ENCODE data around the gene TGFBRAP1.

Gene TGFBRAP1, protein sequence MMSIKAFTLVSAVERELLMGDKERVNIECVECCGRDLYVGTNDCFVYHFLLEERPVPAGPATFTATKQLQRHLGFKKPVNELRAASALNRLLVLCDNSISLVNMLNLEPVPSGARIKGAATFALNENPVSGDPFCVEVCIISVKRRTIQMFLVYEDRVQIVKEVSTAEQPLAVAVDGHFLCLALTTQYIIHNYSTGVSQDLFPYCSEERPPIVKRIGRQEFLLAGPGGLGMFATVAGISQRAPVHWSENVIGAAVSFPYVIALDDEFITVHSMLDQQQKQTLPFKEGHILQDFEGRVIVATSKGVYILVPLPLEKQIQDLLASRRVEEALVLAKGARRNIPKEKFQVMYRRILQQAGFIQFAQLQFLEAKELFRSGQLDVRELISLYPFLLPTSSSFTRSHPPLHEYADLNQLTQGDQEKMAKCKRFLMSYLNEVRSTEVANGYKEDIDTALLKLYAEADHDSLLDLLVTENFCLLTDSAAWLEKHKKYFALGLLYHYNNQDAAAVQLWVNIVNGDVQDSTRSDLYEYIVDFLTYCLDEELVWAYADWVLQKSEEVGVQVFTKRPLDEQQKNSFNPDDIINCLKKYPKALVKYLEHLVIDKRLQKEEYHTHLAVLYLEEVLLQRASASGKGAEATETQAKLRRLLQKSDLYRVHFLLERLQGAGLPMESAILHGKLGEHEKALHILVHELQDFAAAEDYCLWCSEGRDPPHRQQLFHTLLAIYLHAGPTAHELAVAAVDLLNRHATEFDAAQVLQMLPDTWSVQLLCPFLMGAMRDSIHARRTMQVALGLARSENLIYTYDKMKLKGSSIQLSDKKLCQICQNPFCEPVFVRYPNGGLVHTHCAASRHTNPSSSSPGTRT

DNA sequence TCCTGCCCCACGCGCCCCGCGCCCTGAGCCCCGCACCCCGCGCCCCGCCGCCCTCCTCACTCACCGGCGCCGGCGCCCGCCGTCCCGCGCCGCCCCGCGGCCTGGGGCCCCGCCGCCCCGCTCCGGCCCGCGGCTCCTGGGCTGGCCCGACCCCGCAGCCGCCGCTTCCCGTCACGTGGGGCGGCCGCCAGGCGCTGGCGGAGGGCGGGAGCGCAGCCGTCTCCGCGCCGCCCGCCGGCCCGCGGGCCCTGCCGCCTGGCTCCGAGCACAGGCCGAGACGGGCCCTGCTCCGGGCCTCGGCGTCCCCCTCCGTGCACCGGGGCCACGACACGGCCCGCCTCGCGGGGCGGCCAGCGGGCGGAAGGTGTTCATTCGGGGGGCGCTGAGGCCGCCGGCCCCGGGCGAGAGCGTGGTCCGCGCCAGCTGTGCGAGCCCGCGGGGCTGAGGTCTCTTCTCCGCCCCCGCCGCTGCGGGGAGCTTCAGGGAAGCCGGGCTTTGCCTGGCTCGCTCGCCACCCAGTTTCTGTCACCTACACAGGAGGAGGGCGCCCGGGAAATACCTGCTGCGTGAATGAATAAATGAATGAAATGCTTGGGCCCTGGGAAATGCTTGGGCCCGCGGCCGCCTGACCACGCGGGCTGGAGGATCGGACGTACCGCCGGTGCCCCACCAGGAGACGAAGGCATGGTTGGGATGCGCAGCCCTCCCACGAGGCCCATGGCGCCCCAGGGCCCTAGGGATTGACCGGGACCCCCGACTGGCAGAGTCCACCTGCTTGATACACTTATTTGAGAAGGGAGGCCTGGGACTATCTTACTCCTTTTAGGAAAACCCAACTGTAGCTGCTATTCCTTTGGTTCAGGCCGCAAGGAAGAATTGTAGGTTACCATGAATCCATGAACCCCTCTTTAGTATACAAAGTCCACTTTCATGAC is at the start of gene TGFBRAP1:
TGFBRAP1 (minus strand) TSS at position 175 of the 935 bp plus-strand sequence. CDS start 21,434 bp downstream, outside the sequence.
- DNase-seq = peak; percentile 81

DNA sequence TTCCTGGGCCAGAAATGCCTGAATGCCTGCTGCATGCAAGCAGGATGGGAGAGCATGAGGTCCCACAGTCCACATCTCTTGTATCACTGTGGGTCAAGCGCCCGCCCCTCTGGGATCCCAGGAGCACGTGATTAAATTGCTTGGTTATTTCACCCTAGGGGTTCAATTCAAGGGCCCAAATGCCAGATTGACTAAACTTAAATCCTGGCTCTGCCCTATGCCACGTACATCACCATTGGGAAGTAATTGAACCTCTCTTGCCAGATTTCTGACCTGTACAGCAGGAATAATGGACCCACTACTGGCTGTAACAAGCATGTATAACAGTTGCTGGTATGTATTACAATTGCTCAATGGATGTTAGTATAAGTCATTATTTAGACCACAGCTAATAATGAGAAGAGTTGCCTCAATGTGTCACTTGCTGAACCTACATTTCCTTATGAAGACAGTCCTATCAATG is 49.4 kb upstream of the TGFBRAP1 start:
- DNase-seq = no peak

DNA sequence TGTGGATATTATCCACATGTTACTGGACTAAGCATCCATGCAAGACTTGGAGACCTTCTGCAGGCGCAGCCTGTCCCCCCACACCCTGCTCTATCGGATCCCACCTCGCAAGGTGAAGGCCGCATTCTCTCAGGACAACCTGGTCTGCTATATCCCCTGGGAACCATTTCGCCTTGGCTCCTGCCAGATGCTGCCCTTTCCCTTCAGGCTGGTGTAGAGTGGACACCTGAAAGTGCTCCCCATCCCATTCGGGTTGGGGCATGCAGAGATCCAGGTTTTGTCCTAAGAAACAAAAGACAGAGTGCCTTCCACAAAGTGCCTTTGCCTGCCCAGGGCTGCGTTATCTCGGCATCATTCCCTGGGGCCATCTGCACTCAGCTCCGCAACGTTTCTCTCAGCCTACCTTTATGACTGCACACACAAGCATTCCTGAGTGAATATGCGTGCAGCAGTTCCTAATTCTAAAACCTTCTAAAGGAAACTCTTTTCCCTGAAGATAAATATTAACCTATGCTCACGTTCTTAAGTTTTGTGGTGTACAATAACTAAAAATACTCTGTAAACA is 48.8 kb upstream of the TGFBRAP1 start:
- no peak for DNase-seq

DNA sequence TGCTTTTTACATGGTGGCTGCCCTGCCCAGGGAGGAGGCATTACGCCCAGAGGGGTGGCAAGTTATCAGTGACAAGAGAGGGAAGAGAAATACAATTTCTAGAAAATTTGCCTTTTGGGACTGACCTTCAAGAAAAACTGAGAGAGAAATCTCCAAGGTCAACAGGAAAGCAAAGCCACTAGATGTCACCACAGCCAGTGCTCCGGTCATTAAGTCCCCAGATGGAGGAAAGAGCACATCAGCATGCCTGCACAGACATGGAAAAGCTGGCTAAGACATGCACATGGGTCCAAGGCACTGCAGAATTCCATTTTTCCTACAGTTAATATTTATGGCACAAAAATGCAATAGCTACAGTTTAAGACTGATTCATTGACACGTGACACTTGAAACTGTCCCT is 48.3 kb upstream of the TGFBRAP1 start:
- no peak for DNase-seq

DNA sequence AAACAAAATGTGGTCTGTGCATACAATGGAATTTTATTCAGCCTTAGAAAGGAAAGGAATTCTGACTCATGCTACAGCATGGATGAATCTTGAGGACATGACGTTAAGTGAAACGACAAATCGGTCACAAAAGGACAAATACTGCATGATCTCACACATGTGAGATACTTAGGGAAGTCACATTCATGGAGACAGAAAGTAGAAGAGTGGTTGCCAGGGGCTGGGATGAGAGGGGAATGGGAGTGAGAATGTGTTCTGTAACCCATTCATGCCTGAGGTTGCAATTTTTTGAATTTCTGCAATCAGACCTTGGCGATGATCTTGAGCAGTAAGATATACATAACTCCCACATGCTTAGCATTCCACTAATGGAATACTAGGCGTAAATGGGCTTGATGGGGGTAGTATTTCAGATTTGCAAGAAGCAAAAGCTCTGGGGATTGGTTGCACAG is 47.3 kb upstream of the TGFBRAP1 start:
- no peak for DNase-seq

DNA sequence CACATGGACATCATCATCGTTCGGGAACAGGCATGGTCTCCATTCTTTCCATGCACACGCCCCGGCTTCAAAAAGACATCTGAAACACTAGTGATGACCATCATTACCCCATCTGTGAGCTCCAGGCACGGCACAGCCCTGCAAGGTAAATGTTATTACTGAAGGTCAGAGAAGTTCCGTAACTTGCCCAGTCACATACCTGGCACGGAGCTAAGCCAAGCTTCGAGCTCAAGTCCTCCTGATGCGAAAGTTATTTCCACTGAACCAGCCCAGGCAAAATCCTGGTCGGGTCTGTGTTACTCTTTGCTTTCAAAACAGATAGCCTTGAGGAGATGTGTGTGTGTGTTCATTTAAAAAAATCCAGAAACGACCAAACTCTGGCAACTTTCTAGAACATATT is 46.5 kb upstream of the TGFBRAP1 start:
- no peak for DNase-seq

DNA sequence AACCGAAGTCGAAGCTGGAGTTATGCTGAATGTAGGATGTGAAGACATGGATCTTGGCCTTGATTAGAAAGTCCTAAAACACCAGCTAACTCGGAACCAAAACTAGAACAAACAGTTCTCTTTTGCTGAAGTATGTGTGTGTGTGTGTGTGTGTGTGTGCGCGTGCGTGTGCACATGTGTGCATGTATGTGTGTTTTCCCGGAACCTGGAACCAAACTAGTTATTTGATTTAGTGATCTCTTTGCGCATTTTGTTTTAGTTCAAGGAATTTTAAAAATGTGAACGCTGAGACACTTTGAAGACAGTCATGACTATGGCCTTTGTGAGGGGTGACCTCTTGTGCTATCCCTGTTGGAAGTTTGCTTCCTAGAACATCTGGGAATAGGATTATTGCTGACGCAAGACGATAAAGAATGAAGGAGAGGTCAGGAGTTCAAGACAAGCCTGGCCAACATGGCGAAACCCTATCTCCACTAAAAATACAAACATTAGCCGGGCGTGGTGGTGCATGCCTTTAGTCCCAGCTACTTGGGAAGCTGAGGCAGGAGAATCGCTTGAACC is 45.5 kb upstream of the TGFBRAP1 start:
- DNase-seq = no peak

DNA sequence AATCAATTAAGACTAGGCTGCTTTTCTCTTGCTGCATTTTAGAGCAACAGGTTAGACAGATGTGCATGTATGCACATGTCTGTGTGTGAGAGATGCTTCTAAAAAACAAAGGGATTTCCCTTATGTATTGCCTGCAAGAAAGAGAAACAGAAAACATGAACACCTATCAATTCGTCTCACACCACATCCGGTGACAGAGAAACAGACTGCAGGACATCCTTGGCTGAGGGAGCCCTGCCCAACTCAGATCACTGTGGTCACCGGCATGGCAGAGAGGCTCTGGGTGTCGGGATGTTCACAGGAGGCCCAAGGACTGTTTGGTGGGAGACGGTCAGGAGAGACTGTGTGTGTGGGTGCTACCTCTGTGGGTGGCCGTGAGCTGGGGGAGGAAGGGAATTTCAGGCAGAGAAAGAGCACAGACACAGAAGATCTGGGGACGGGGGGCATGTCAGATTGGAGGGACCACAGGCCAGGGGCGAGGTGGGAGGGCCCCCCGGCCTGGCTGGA is 44.4 kb upstream of the TGFBRAP1 start:
- no peak for DNase-seq

DNA sequence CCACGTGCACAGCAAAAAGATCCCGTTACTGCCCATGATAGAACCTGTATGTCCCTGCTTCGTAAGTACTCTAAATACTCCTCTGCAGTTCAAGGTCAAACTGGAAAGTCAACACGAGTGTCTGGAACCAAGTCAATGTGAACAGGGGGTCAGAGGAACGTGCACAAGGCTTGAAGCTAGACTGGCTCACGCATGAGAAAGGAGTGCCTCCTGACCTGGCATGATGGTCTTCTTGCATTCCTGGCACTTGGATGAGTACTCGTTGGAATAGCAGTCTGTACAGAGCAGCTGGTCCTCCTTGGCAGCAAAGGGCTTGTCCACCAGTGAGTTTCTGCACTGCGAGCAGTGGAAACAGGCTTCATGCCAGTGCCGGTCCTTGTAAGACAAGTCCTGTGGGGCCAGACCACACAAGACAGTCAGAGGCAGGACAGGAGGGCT is 43.8 kb upstream of the TGFBRAP1 start:
- no peak for DNase-seq

DNA sequence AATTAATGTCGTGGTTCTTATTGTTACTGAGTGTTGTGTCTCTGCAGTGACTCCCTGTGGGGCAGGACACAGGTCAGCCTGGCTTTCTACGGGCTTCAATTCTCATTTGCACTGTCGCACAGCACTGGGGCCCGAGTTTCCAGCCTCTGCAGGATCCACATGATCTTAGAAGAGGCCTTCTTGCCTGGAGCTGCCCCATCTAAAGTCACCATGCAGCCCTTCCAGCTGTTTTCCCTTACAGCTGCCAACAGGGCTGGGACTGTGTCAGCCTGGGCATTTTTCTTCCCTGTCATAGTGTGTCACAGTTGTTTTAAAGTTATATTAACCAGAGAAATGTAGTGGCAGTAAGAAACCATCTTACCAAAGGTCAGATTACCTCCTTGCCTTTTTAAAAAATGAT is 42.3 kb upstream of the TGFBRAP1 start:
- DNase-seq = no peak

DNA sequence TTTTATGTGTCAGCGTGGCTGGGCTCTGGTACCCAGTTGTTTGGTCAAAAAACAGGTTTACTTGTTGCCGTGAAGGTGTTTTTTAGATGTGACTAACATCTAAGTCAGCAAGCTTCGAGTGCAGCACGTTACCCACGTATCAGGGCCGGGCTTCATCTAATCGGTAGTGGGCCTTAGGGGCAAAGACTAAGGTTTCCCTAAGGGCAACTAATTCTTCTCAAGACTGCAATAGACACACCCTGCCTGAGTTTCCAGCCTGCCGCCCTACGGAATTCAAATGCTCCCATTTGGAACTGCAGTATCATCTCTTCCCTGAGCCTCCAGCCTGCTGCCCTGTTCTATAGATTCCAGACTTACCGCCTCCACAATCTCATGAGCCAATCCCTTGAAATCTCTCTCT is 41.6 kb upstream of the TGFBRAP1 start:
- DNase-seq = no peak

DNA sequence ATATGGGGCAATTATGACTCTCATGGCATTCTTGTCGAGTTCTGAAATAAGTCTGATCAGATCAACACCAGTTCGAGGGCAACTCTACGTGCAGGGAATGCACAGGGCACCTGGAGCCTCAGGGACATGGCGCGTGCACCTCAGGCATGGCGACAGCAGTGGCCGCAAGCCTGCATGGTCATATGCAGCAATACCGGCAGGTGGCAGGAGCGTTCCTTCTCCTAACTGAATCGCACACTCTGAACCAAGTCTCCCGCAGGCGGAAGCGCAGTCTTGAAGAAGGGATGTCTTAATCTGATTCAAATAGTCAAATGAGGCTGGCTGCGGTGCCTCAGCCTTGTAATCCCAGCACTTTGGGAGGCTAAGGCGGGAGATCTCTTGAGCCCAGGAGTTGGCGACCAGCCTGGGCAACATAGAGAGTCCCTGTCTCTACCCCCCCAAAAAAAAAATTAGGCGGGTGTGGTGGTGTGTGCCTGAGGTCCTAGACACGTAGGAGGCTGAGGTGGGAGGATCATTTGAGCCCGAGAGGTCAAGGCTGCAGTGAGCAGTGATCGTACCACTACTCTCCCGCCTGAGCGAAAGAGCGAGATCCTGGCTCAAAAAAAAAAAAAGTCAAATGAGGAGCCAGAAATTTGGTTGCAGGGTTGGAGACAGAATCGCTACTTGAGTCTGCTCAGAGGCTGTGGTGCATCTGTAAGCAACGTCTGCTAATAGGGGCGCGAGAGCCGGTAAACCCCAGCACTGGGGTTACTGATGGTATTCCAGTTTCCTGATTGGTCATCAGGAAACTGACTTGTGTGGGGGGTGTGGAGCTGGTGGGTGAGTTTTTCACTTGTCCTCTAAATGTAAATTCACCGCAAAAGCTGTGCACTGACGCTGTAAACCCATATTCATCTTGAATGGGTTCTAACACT is 40.5 kb upstream of the TGFBRAP1 start:
- DNase-seq = peak; percentile 95

DNA sequence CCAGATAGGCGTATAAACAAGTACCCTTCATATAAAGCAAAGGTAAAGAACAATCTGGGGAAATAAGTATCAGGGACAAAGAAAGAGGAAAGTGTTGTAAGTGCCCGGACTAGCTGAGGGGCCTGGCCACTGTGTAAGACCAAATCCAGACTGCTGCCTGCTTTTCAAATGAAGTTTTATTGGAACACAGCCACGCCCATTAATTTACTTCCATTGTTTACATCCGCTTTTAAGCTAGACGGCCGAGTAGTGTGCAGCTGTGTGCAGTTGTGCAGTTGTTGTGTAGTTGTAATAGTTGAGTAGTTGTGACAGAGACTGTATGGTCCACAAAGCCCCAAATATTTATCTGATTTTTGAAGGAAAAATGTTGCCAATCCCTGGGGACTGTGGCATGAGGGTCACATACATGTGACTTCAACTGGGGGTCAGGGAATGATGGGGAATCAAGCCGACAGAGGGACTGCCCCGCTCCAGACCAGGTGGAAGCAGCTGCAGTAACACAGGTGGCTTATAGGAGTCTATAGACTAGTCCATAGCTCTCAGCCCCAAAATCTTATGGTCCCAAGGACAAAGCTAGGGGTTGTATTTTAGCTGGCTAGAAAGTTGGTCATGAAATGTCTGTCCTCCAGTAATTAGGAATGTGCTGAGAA is 39.3 kb upstream of the TGFBRAP1 start:
- DNase-seq = no peak

DNA sequence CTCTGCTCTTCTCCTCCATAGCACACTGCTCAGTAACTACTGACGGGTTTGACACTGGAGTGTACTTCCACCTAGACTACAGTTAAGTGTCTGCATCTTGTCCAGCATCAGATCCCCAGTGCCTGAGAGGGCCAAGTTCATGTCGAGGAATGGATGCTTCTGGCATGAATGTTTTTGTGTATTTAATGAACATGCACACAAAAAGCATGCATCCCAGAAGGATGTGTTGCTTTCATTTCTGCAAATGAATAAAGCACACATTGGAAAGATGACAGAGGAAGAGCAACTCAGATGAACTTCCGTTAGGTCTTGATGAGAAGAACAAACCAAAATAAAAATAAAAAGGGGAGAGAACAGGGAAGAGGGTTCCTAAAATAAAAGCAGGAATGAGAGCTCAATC is 35.7 kb upstream of the TGFBRAP1 start:
- no peak for DNase-seq

DNA sequence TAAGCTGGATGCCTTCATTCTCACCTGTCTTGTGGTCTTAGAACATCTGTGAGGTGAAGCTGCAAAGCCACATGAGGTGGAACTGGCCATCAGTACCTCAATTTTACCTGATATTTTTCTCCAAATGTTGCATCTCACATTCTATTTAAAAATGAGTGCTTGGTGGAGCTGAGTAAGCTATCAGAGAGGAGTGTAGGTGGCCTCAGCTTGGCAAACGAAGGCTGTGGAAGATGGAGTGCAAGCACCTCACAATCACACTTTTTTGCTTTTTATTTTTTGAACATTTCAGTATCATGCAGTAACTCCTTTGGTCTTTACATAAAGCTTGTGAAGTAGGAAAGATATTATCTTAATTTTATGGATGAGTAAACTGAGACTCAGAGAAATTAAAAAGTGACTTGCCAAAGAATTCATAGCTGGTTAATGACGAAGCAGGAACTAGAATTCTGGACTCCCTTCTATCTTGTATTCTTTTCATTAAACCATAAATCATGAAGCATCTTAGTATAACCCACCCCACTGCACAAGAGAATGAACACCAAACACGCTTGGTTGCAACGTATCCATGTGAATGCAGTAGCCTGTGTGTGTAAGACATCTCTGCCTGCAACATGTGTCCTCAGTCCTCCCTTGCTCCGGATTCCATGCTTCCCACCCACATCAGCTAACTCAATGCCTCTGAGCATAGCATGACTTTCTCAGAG is 35.1 kb upstream of the TGFBRAP1 start:
- DNase-seq = no peak

DNA sequence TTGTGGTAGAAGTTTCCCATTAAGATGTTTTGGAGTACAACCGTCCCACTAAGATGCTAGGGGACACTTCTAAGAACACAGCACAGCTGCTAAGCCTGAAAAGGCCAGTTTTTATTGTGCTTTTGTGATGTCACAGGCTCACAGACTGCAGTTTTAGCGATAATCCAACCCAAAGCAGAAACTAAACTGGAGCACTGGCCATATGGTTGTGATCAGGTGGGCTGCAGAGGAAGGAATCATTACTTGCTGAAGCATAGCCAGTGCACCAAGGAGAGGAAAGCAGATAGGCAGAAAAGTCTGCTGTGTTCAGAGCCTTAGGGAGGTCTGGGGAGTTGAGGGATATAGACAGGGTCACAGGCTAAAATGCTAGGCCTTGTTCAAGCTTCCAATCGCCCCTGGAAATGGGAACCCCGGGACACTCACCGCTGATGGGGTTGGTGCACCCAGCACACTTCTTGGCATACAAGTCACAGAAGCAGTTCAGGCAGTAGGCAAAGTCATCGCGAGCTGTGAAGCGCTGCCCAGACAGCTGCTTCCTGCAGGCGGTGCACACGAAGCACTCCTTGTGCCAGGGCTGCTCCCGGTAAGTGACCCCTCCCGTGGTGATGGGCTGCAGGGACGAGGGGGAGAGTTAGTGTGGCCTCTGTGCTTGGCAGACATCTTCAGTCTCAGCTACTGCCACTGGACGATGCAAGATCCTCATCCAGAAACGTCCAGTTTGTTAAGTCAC is 33.5 kb upstream of the TGFBRAP1 start:
- no peak for DNase-seq

DNA sequence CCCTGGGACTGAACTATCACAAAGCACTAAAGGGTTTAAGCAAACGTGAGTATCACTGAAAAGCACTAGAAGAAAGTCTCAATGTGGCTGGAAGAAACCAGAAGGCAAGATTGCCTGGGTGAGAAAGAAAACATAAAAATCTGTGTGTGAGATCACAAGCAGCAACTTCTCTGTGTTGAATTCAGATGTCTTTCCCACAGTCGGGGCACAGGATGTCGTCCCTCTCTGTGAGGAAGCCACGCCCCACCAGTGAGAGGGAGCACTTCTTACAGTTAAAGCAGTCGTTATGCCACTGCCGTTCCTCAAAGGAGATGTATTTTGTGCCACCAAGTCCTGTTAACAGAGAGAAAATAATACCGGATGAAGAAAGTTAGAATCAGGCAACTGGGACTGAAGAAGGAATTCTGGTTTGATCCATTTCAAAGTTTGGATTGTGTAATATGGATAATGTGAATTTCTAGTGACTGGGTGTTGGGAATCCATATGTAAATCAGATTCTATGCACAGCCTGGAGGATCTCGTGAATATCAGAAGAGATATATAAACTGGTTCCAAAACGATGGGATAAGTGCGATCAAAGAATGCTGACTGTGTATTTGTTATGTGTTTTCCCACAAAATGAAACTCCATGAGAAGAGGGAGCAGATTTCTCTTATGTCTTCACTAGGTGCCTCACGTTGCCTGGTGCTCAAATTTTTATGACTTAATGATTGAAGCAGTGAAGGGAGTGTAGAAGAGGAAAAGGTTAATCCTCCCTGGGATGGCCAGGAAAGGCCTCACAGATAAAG is 31.8 kb upstream of the TGFBRAP1 start:
- DNase-seq = no peak

DNA sequence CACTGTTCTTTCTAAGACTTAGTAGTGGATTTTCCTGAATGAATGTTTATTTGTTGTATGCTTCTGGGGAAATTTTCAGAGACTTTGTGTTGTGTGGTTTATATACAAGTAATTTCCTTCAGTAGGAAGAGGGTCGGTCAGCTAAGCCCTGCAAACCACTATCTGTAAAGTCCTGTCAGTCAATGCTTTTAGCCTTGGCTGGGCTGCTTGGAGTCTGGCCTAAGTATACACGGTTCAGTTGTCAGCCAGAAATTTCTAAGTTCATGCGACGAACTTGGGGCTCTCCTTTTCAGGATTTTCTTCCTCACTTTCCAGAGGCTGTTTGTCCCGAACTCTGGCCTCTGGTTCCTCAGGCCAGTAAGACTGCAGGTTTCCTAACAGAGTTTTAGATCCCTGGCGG is 29.1 kb upstream of the TGFBRAP1 start:
- DNase-seq = no peak

Measured in eye (tissue), 1 donor.